Measurements from ENCODE around the gene DUOX1.

Gene DUOX1

DNA sequence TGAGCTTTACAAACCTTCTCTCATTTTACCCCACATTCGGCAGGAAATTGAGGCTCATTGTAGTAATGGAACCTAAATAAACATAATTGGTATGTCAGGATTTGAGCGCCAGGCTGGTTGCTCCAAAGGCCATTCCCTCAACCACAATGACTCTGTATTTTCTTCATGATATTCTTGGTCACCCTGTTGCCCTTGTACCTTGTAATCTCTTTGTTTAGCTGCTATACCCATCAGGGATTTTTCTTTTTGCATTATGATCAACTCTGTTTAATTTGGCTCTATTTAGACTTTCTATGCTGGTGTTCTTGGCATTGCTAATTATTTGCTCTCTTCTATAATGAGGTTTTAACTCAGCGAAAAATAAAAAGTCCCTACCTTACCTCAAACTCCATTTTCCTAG, 45.6 kb upstream of the DUOX1 start:
- Histone ChIP-seq H3K4me2 (ENCODE audit: low read depth, low read length, poor library complexity, severe bottlenecking) (no peak overlapping the region), H3K9me2 (replicated peaks; ENCODE audit: low read depth, low read length) (no peaks in the 10 kb centered on the region), H3K79me2 (ENCODE audit: insufficient read depth, low read length) (no peaks in the 10 kb centered on the region), H3K9ac (ENCODE audit: low read depth, low read length, poor library complexity, severe bottlenecking) (no peak overlapping the region), H3K9me3 (ENCODE audit: insufficient read depth, low read depth, low read length) (no peaks in the 10 kb centered on the region), H4K20me1 (ENCODE audit: insufficient read depth, low read length, poor library complexity, severe bottlenecking) (no peaks in the 10 kb centered on the region), H3K4me1 (ENCODE audit: insufficient read depth, low read length, poor library complexity, severe bottlenecking) (no peaks in the 10 kb centered on the region), H3K4me3 (ENCODE audit: low read length, poor library complexity, severe bottlenecking) (no peak overlapping the region), H3K27me3 (ENCODE audit: insufficient read depth, low read length, poor library complexity, severe bottlenecking) (no peaks in the 10 kb centered on the region), H3F3A (ENCODE audit: low read depth) (no peaks in the 10 kb centered on the region), H3K36me3 (ENCODE audit: insufficient read depth, low read length) (no peaks in the 10 kb centered on the region), H2AFZ (ENCODE audit: low read length) (no peak overlapping the region)
- no peak for TF ChIP-seq EZH2phosphoT487 (IDR thresholded peaks at IDR 0.05; ENCODE audit: borderline replicate concordance)
- TF ChIP-seq CTCF (conservative IDR thresholded peaks at IDR 0.05; ENCODE audit: low read length): no peak

DNA sequence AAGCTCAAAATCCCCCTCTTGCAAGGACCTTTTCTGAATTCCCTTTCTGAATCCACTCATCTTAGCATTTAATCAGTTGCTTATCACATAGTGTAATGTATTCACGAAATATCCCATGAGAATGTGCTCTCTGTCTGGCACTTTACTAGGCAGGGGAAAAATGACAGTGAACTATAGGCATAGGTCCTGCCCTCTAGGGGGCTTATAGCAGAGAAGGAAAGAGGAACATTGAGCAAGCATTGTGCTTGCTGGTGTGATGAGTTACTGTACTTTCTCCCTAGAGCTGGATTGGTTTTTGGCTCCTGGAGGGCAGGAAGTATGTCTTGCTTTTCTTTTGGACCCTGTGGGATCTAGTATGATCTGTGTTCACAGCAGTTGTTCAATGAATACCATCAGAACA, 42.3 kb upstream of the DUOX1 start:
- Histone ChIP-seq H3K4me1 (ENCODE audit: insufficient read depth, low read length, poor library complexity, severe bottlenecking) (no peaks in the 10 kb centered on the region), H2AFZ (ENCODE audit: low read length) (no peak overlapping the region), H4K20me1 (ENCODE audit: insufficient read depth, low read length, poor library complexity, severe bottlenecking) (no peaks in the 10 kb centered on the region), H3K36me3 (ENCODE audit: insufficient read depth, low read length) (no peaks in the 10 kb centered on the region), H3K9me2 (replicated peaks; ENCODE audit: low read depth, low read length) (no peaks in the 10 kb centered on the region), H3K9me3 (ENCODE audit: insufficient read depth, low read depth, low read length) (no peaks in the 10 kb centered on the region), H3F3A (ENCODE audit: low read depth) (no peaks in the 10 kb centered on the region), H3K4me3 (ENCODE audit: low read length, poor library complexity, severe bottlenecking) (no peak overlapping the region), H3K9ac (ENCODE audit: low read depth, low read length, poor library complexity, severe bottlenecking) (no peak overlapping the region), H3K79me2 (ENCODE audit: insufficient read depth, low read length) (no peaks in the 10 kb centered on the region), H3K4me2 (ENCODE audit: low read depth, low read length, poor library complexity, severe bottlenecking) (no peak overlapping the region), H3K27me3 (ENCODE audit: insufficient read depth, low read length, poor library complexity, severe bottlenecking) (no peaks in the 10 kb centered on the region)
- no peak for TF ChIP-seq CTCF (conservative IDR thresholded peaks at IDR 0.05; ENCODE audit: low read length)
- TF ChIP-seq EZH2phosphoT487 (IDR thresholded peaks at IDR 0.05; ENCODE audit: borderline replicate concordance): no peak

DNA sequence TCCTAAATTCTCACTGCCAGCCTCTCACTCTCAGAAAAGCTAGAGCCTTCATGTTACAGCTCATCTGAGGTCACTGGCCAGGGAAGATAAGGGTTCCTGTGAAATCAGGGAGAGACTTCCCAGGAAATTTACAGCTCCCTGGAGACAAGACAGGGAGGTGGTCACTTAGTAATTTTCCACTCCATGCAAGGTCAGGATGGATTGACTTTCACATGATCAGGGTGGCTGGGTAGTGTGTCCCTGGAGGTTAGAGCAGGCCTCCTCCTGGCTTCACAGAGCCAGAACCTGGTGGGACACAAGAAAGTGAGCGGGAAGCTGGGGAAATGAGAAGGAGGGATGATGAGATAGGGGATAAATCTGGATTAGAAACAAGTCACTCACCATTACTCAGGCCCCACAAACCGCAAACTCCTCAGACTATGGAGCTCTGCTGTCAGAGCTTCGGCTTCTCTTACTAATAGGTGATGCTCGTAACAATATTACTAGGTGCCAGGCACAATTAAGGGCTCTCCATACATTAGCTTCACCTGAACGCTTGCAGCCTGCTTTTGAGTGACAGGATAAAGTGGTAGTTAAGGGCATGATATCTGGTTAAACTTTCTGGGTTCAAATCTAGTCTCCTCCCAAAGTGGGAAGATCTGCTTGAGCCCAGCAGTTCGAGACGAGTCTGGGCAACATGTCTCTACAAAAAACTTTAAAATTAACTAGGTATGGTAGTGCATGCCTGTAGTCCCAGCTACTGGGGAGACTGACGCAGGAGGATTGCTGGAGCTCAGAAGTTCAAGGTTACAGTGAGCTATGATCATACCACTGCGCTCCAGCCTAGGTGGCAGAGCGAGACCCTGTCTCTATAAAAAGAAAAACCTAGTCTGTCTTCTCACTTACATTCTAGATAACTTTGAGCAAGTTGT, 40.7 kb upstream of the DUOX1 start:
- H3F3A ChIP-seq (ENCODE audit: low read depth): no peaks in the 10 kb centered on the region
- no peaks in the 10 kb centered on the region for H3K79me2 ChIP-seq (ENCODE audit: insufficient read depth, low read length)
- no peak overlapping the region for H2AFZ ChIP-seq (ENCODE audit: low read length)
- H3K9me3 ChIP-seq (ENCODE audit: insufficient read depth, low read depth, low read length): no peaks in the 10 kb centered on the region
- H3K36me3 ChIP-seq (ENCODE audit: insufficient read depth, low read length): no peaks in the 10 kb centered on the region
- no peak overlapping the region for H3K9ac ChIP-seq (ENCODE audit: low read depth, low read length, poor library complexity, severe bottlenecking)
- no peak overlapping the region for H3K4me3 ChIP-seq (ENCODE audit: low read length, poor library complexity, severe bottlenecking)
- no peaks in the 10 kb centered on the region for H3K27me3 ChIP-seq (ENCODE audit: insufficient read depth, low read length, poor library complexity, severe bottlenecking)
- no peak overlapping the region for H3K4me2 ChIP-seq (ENCODE audit: low read depth, low read length, poor library complexity, severe bottlenecking)
- TF ChIP-seq EZH2phosphoT487 (IDR thresholded peaks at IDR 0.05; ENCODE audit: borderline replicate concordance) (no peak), CTCF (conservative IDR thresholded peaks at IDR 0.05; ENCODE audit: low read length) (no peak)
- no peaks in the 10 kb centered on the region for H3K4me1 ChIP-seq (ENCODE audit: insufficient read depth, low read length, poor library complexity, severe bottlenecking)
- H4K20me1 ChIP-seq (ENCODE audit: insufficient read depth, low read length, poor library complexity, severe bottlenecking): no peaks in the 10 kb centered on the region
- no peaks in the 10 kb centered on the region for H3K9me2 ChIP-seq (replicated peaks; ENCODE audit: low read depth, low read length)
